GM18526 (cell line): ENCODE measurements around the gene PRKCE.

Source experiments
- POLR2A ChIP-seq: IDR thresholded peaks from 3 replicates; pipeline ENCODE4 v1.6.1; 2011; ENCODE audit not compliant: insufficient read length; ENCODE audit errors: extremely low read depth

The PRKCE gene

GRCh38 chr2:46119453-46119852 is 468.0 kb downstream of the PRKCE start:
- no peak for TF ChIP-seq POLR2A

GRCh38 chr2:46120792-46121555 is 469.5 kb downstream of the PRKCE start:
- no peak for TF ChIP-seq POLR2A

DNA sequence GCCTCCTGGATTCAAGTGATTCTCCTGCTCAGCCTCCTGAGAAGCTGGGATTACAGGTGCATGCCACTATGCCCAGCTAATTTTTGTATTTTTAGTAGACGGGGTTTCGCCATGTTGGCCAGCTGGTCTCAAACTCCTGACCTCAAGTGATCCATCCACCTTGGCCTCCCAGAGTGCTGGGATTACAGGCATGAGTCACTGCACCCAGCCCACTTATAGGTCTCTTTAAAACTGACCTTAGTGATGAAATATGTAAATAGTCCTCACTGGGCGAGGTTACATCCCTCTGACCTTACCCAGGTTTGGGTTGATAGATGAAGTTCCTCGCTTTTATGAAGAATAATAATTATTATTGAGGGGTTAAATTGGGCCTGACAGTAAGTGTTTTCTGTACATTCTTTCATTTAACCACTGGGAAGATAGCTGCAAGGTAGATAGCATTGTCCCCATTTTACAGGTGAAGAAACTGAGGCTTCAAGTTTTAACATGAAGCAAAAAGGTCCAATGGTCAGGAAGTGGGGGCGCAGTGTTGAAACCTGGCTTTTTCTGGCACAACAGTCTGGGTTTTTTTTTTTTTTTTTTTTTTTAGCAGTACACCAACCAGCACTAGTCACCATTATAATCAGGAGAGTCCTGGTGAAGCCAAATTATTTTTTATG is 471.0 kb downstream of the PRKCE start:
- no peak for TF ChIP-seq POLR2A

- TF ChIP-seq POLR2A: no peak
These were observed 471.5 kb downstream of the PRKCE start for GRCh38 chr2:46123013-46123412.

GRCh38 chr2:46125798-46126197 is 474.3 kb downstream of the PRKCE start:
- no peak for TF ChIP-seq POLR2A

DNA sequence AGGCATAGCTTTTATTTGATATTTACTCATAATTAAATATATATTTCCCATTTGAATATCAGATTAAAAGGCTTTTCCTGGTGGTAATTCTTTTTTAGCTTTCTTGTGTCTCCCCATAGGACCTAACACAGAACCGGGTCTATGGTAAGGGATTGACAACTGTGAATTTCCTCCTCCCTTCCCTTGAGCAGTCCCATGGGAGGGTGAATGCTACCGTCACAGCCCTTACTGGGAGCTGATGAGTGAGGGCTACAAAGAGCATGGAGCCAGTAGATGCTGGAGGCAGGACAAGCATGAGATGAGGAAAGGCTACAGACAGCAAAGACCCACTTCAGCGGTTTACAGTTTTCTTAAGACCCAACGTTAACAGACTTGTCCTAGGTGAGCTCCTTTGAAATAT is 475.1 kb downstream of the PRKCE start:
- no peak for TF ChIP-seq POLR2A

DNA sequence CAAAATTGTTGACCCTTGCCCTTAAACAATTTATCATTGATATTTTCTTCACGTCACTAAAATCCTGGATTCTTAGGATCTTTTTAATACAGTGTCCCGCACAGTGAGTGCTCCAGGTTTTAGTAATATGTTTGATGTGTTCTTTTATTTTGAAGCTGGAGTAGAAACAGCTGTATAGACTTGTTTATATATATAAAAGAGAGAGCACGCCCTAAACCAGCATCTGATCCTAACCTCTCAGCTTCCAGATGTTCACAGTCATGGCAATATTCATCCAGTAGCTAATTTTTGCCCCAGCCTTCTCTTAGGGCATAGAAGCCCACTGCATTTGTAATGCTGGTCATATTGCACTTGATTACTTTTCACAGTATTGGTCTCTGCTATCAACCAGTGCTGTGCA is 475.7 kb downstream of the PRKCE start:
- no peak for TF ChIP-seq POLR2A

GRCh38 chr2:46130511-46130910 is 479.0 kb downstream of the PRKCE start:
- no peak for TF ChIP-seq POLR2A

- TF ChIP-seq POLR2A: no peak
These were observed 481.5 kb downstream of the PRKCE start for GRCh38 chr2:46132996-46133395.

GRCh38 chr2:46134531-46135227 is 483.2 kb downstream of the PRKCE start:
- no peak for TF ChIP-seq POLR2A

DNA sequence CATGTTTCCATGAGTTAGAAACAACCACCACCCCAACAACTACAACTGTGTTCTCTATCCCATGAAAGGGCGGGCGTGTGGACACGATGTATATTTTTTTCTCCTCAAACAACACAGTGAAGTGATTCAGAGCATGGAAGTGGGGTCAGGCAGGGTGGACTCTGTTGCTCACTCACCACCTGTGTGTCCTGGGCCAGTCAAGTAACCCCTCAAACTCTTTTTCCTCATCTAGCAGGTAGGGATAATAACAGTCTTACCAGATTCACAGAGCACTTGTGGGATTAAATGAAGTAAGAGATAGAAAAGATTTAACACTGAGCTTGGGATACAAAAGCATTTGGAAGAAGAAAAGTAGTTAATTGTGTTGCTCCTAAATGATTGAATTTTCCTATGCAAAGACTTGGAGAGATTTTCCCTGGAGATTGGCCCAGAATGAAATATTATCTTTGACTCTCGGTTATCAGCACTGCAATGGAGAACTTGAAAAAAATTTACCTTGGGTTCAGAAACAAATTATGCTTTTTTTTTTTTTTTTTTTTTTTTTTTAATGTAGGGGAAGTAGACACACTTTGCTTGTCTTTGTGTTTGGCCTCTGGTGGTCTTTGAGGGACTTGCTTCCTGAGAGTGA is 483.9 kb downstream of the PRKCE start:
- no peak for TF ChIP-seq POLR2A

DNA sequence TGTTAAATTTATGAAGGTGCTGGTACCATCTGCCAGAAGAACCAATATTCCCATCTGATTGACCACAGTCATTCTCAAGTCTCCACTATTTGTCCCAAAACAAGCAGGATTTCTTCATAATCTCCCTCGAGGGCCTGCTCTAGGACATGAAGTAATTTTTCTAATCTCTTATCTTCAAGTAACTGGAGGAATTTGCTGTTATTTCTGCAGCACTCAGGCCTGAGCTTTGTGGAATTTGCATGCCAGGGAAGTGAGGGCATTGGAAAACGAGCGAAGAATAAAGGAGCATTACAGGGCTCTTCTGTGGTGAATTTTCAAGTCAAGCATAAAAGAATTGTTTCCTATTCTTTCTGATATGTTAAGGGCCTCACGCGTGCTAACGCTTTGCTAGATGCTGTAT is 484.5 kb downstream of the PRKCE start:
- no peak for TF ChIP-seq POLR2A

DNA sequence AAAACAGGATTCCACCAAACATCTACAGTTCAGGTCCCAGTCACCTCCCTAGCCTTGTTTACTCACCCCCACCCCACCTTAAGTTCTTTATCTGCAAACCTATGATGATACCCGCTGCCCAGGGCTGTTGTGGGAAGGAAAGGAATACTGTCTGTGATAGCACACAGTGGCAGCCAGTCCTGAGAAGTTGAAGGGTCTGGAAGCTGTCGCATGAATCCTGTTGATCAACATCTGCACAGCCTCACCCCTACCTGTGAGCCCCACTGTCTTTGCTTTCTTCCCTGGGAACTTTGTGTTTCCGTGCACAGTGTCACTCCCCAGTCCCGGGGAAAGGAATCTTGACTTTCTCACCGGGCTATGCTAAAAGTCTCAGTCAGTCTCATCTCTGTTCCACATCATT is 485.0 kb downstream of the PRKCE start:
- TF ChIP-seq POLR2A: no peak

GRCh38 chr2:46136953-46137352 is 485.5 kb downstream of the PRKCE start:
- TF ChIP-seq POLR2A: no peak

DNA sequence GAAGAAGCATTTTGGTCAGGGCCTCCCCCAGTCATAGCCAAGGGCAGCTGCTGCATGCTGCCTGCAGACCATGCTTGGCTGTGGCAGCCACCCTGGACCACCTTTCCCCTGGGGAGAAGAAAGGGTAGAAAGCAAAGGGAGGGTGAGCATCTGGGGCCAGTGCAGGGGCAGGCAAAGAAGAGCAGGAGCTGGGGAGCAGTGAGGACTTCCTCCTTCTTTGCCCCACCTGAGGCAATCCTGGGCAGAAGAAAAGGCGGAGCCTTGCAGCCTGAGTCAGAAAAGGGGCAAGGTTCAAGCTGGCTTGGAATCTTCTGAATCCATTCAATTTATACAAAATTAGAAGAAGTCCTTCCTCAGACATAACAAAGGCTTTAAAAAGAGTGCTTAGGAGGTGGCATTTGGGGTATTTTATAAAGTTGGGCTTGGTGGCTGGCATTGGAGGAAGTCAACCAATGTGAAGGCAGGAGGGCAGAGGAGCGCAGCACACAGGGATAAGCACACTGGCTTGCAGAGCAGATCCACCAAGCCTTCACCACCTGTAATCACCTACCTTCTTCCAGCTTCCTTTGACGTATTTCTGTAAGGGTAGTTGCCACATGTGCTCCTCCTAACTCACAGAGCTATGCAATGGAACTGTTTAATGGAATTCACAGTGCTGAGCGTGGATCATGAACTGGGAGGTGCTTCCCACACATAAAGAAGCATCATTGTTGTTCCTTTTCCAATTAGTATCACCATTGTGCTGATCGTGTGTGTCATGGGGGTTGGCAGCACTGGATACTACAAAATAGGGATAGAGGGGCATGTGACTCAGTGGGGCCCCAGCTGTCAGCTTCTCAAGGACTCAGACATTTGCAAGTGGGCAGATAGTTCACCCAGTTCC is 491.3 kb downstream of the PRKCE start:
- no peak for TF ChIP-seq POLR2A
